CD14-positive monocyte (primary cell): Measurements from ENCODE around the gene ZNF385B. TPM values are rescaled to one million over a fixed set of nuclear protein-coding genes. Genes with fewer than 3 reads are reported as not detected.

Experiments
- DNase-seq, 3 donors: peaks; one replicate each; pipeline ENCODE4 v3.0.0-alpha.2; 2011 to 2022
- H2AFZ ChIP-seq: 2 replicates; pipeline ENCODE4 v1.6.0; 2012; ENCODE audit warnings: mild to moderate bottlenecking, low read depth, low read length, inconsistent platforms; ENCODE audit not compliant: insufficient read depth, poor library complexity, severe bottlenecking
- H3K27ac ChIP-seq, 2 donors: 1 replicate in 1 of 2; 2 replicates in 1 of 2; pipeline ENCODE4 v1.5.1; 2012 to 2013; ENCODE audit warnings: low read length in 2 of 2, control low read depth in 1 of 2, inconsistent platforms in 1 of 2, low read depth in 1 of 2, mild to moderate bottlenecking in 1 of 2
- H3K27me3 ChIP-seq, 2 donors: one replicate each; pipeline versions ENCODE4 v1.6.0 to v1.6.1; 2011 to 2013; ENCODE audit warnings: low read length in 2 of 2; ENCODE audit not compliant: control insufficient read depth in 2 of 2, insufficient read depth in 2 of 2
- H3K36me3 ChIP-seq, 2 donors: replicated peaks in 1 of 2; 1 replicate in 1 of 2; 2 replicates in 1 of 2; pipeline versions ENCODE4 v1.5.1 to v1.6.1; 2012 to 2013; ENCODE audit warnings: low read length in 2 of 2, control low read depth in 1 of 2, inconsistent platforms in 1 of 2, mild to moderate bottlenecking in 1 of 2; ENCODE audit not compliant: insufficient read depth in 2 of 2, control insufficient read depth in 1 of 2
- H3K4me1 ChIP-seq, 2 donors: 1 replicate in 1 of 2; 2 replicates in 1 of 2; pipeline versions ENCODE4 v1.5.1 to v1.6.1; 2012 to 2013; ENCODE audit warnings: low read length in 2 of 2, control low read depth in 1 of 2, inconsistent platforms in 1 of 2, mild to moderate bottlenecking in 1 of 2, moderate library complexity in 1 of 2; ENCODE audit not compliant: insufficient read depth in 2 of 2, control insufficient read depth in 1 of 2
- H3K4me2 ChIP-seq: replicated peaks from 2 replicates; pipeline ENCODE3; 2012; ENCODE audit warnings: low read length, moderate library complexity, mild to moderate bottlenecking; ENCODE audit not compliant: poor library complexity, severe bottlenecking; ENCODE audit errors: extremely low read depth
- H3K4me3 ChIP-seq, 3 experiments: fragments of 200-600 bp in 1 of 3; sonication (generic) in 1 of 3; replicated peaks in 1 of 3; 1 replicate in 2 of 3; 2 replicates in 1 of 3; pipeline ENCODE4 v1.5.1; 2011 to 2013; ENCODE audit warnings: low read length in 3 of 3, mild to moderate bottlenecking in 3 of 3, control low read depth in 2 of 3, low read depth in 2 of 3, inconsistent platforms in 1 of 3, moderate library complexity in 1 of 3
- H3K79me2 ChIP-seq: 2 replicates; pipeline ENCODE4 v1.6.0; 2012; ENCODE audit warnings: mild to moderate bottlenecking, control low read depth, inconsistent platforms, low read length, moderate library complexity; ENCODE audit not compliant: insufficient read depth
- H3K9ac ChIP-seq: 2 replicates; pipeline ENCODE4 v1.6.0; 2017; ENCODE audit warnings: low read length, mild to moderate bottlenecking; ENCODE audit not compliant: insufficient read depth, poor library complexity, severe bottlenecking
- H3K9me3 ChIP-seq, 2 donors: replicated peaks in 1 of 2; 1 replicate in 1 of 2; 2 replicates in 1 of 2; pipeline versions ENCODE4 v1.5.1 to v1.6.1; 2012 to 2013; ENCODE audit warnings: low read length in 2 of 2, control low read depth in 1 of 2; ENCODE audit not compliant: control insufficient read depth in 1 of 2, insufficient read depth in 1 of 2
- H4K20me1 ChIP-seq: 2 replicates; pipeline ENCODE4 v1.6.0; 2012; ENCODE audit warnings: mild to moderate bottlenecking, low read length, control low read depth, moderate library complexity; ENCODE audit not compliant: insufficient read depth
- H3K27ac Mint-ChIP-seq, 7 donors: one replicate each; pipeline ENCODE4 v1.8.0; 2020; ENCODE audit warnings: mild to moderate bottlenecking in 7 of 7, mixed read lengths in 7 of 7, moderate library complexity in 6 of 7, inconsistent platforms in 2 of 7
- H3K27me3 Mint-ChIP-seq, 3 donors: one replicate each; pipeline ENCODE4 v1.8.0; 2021 to 2022; ENCODE audit warnings: low read depth in 3 of 3, mild to moderate bottlenecking in 3 of 3, mixed read lengths in 3 of 3, moderate library complexity in 3 of 3, inconsistent platforms in 1 of 3
- H3K36me3 Mint-ChIP-seq, 2 donors: one replicate each; pipeline ENCODE4 v1.8.0; 2020; ENCODE audit warnings: mixed read lengths in 2 of 2, inconsistent platforms in 1 of 2, mild to moderate bottlenecking in 1 of 2
- H3K4me1 Mint-ChIP-seq: one replicate; pipeline ENCODE4 v1.8.0; 2020; ENCODE audit warnings: mild to moderate bottlenecking, mixed read lengths
- H3K4me3 Mint-ChIP-seq, 2 donors: one replicate each; pipeline ENCODE4 v1.8.0; 2020; ENCODE audit warnings: mild to moderate bottlenecking in 2 of 2, mixed read lengths in 2 of 2, moderate library complexity in 1 of 2
- H3K9me3 Mint-ChIP-seq, 7 donors: one replicate each; pipeline ENCODE4 v1.8.0; 2020 to 2022; ENCODE audit warnings: mixed read lengths in 7 of 7, mild to moderate bottlenecking in 6 of 7, moderate library complexity in 6 of 7, inconsistent platforms in 2 of 7
- CTCF ChIP-seq: fragments of 200-600 bp; IDR thresholded peaks from one replicate; pipeline ENCODE4 v1.8.0; 2022; ENCODE audit warnings: antibody characterized with exemption, mild to moderate bottlenecking
- WGBS: methylation state at CpG from one replicate; pipeline ENCODE4 v1.1.5; 2013; ENCODE audit warnings: missing lambda C conversion rate; ENCODE audit not compliant: insufficient coverage; 5-methylcytosine and 5-hydroxymethylcytosine counted together
- intact Hi-C, 2 donors: fragments of 100-400 bp; cut with micrococcal nuclease; formaldehyde crosslinking; loops; one replicate each; pipeline versions ENCODE4 v1.15.0 to v1.15.1; 2023
- polyA minus RNA-seq: library from RNA; depleted of rRNA, polyadenylated mRNA; stranded (reverse); fragments of >200 nt; gene quantifications from 2 replicates; pipeline ENCODE4 v1.2.3, GENCODE V29; 2012
- polyA plus RNA-seq, 3 donors: library from polyadenylated mRNA; depleted of rRNA in 1 of 3; unstranded in 2 of 3; stranded (reverse) in 1 of 3; fragments of 300-500 nt in 2 of 3; fragments of >200 nt in 1 of 3; fragmentation: Illumina TruSeq in 2 of 3; gene quantifications; 1 replicate in 2 of 3; 2 replicates in 1 of 3; pipeline ENCODE4 v1.2.3, GENCODE V29; 2012 to 2021
- total RNA-seq, 12 experiments: library from RNA in 1 of 12; stranded (reverse) in 1 of 12; fragments of 120-200 nt in 1 of 12; gene quantifications; one replicate each; pipeline ENCODE4 v1.2.4 and lab custom pipeline; 2013 to 2026; ENCODE audit warnings: mixed read lengths in 6 of 12, inconsistent platforms in 1 of 12

The ZNF385B gene
- 0.02 TPM for total RNA-seq (2013)
- polyA plus RNA-seq (not detected), polyA minus RNA-seq (0.16 TPM in 1 of 2 replicates, not detected in the other), total RNA-seq (lab: John Stamatoyannopoulos, UW) (0 to 1.8 (median 0.05) reads per million in 11 experiments)

GRCh38 chr2:179861416-179862067 lies at the start of gene ZNF385B:
TSS of gene ZNF385B (minus strand) at chr2:179861612.
- intact Hi-C loops = no loop called here
- H3K27me3 Mint-ChIP-seq = peaks cover 42 to 63% (median 48%) of the 10 kb centered on the region in 3 donors
- Histone ChIP-seq H3K79me2 (no peaks in the 10 kb centered on the region), H4K20me1 (no peaks in the 10 kb centered on the region), H3K9me3 (peaks cover 0 to 14% of the 10 kb centered on the region in 2 donors), H3K9ac (no peak within 1 kb of the TSS), H2AFZ (no peak within 1 kb of the TSS), H3K4me2 (no peak within 1 kb of the TSS), H3K4me1 (no peaks in the 10 kb centered on the region), H3K4me3 (no peak within 1 kb of the TSS), H3K36me3 (no peaks in the 10 kb centered on the region), H3K27ac (no peak within 1 kb of the TSS), H3K27me3 (peaks cover 42 to 56% of the 10 kb centered on the region in 2 donors)
- peak within 1 kb of the TSS; percentile 39 to 84 for H3K4me3 Mint-ChIP-seq
- H3K36me3 Mint-ChIP-seq = no peaks in the 10 kb centered on the region
- 1% methylated on average over 42 of the region's 55 CpGs for WGBS
- no peak for DNase-seq
- H3K4me1 Mint-ChIP-seq = peaks cover 7% of the 10 kb centered on the region
- no peak within 1 kb of the TSS for H3K27ac Mint-ChIP-seq
- no peak for TF ChIP-seq CTCF
- peaks cover 0 to 6% (median 2%) of the 10 kb centered on the region in 7 donors for H3K9me3 Mint-ChIP-seq

- Histone ChIP-seq H3K27me3 (no peaks in the 10 kb centered on the region), H3K4me2 (no peak overlapping the region), H3K36me3 (no peaks in the 10 kb centered on the region), H4K20me1 (no peaks in the 10 kb centered on the region), H2AFZ (no peak overlapping the region), H3K79me2 (no peaks in the 10 kb centered on the region), H3K9me3 (no peaks in the 10 kb centered on the region), H3K4me3 (no peak overlapping the region), H3K4me1 (no peaks in the 10 kb centered on the region), H3K9ac (no peak overlapping the region), H3K27ac (no peak overlapping the region)
- no peak for TF ChIP-seq CTCF
- Mint-ChIP-seq H3K4me3 (no peak overlapping the region), H3K9me3 (peaks cover 0 to 7% (median 0%) of the 10 kb centered on the region in 7 donors), H3K27ac (no peak overlapping the region), H3K4me1 (no peaks in the 10 kb centered on the region), H3K27me3 (peaks cover 0 to 2% (median 1%) of the 10 kb centered on the region in 3 donors), H3K36me3 (no peaks in the 10 kb centered on the region)
- 100% methylated on average over 1 of the region's 3 CpGs for WGBS
- DNase-seq = no peak
- intact Hi-C loops = no loop called here
Measured at GRCh38 chr2:179910735-179911113, 49.3 kb upstream of the ZNF385B start.
